ENCODE data around the gene AGTR1. TPM values are rescaled to one million over a fixed set of nuclear protein-coding genes. Genes with fewer than 3 reads are reported as not detected.

AGTR1 gene
- total RNA-seq, 1 donor from 2014 or later = not detected

DNA sequence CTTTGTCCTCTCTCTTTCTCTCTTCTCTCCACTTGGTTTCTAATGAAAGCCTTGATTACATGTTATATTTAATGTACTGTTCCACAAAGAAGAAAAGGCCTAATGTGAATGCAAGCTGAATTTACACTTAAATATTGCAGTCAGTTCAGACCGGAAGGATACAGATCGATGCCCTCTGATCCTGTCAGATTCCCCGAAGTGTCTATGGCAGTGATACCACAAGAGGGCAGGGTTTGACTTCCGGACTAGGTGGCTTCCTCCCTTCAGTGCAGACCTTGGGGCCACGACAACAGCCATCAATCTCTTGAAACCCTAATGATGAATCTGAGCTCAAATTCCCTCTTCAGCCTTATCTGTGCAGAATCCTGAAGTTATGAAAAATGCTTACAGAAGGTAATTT lies 29.5 kb downstream of the AGTR1 start:
- Mint-ChIP-seq H3K36me3 (no peaks in the 10 kb centered on the region), H3K9me3 (no peaks in the 10 kb centered on the region), H3K4me3 (no peak overlapping the region), H3K4me1 (peaks cover 15% of the 10 kb centered on the region), H3K27me3 (ENCODE audit: insufficient read depth, low read depth) (no peaks in the 10 kb centered on the region), H3K27ac (peak overlapping the region; percentile 84)
- Histone ChIP-seq H3K4me1 (no peaks in the 10 kb centered on the region), H3K27ac (no peak overlapping the region), H2AFZ (replicated peaks) (peak overlapping the region; percentile 36), H3K79me2 (ENCODE audit: low read depth) (no peaks in the 10 kb centered on the region), H3K4me2 (no peak overlapping the region), H3F3A (ENCODE audit: low read depth) (no peaks in the 10 kb centered on the region), H3K36me3 (no peaks in the 10 kb centered on the region), H3K27me3 (no peaks in the 10 kb centered on the region), H3K4me3 (no peak overlapping the region), H3K9ac (no peak overlapping the region), H3K9me3 (ENCODE audit: low read depth) (no peaks in the 10 kb centered on the region), H4K20me1 (ENCODE audit: low read depth) (no peaks in the 10 kb centered on the region)
- DNase-seq (ENCODE audit: low spot score) = peak; percentile 77
- TF ChIP-seq, protein P1, sequence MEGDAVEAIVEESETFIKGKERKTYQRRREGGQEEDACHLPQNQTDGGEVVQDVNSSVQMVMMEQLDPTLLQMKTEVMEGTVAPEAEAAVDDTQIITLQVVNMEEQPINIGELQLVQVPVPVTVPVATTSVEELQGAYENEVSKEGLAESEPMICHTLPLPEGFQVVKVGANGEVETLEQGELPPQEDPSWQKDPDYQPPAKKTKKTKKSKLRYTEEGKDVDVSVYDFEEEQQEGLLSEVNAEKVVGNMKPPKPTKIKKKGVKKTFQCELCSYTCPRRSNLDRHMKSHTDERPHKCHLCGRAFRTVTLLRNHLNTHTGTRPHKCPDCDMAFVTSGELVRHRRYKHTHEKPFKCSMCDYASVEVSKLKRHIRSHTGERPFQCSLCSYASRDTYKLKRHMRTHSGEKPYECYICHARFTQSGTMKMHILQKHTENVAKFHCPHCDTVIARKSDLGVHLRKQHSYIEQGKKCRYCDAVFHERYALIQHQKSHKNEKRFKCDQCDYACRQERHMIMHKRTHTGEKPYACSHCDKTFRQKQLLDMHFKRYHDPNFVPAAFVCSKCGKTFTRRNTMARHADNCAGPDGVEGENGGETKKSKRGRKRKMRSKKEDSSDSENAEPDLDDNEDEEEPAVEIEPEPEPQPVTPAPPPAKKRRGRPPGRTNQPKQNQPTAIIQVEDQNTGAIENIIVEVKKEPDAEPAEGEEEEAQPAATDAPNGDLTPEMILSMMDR (IDR thresholded peaks at IDR 0.05) = peak; percentile 73
- no peak for TF ChIP-seq EZH2phosphoT487 (IDR thresholded peaks at IDR 0.05)

DNA sequence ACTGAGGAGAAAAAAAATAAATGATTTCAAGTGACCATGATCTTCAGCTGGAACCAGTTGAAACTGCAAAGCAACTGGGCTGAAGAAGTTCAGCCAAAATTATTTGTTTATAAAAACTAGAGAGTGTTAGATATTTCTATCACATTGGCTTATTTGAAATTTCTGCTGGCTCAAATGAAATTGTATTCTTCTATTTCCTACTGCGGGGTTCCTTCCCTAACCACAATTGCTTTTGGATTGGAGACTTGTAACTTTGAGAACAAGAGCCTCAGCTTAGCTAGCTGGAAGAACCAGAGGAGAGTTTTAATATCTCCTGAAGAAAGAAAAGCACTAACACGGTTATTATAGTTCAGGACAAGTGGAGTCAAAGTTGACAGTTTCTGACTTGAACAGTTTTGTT lies 31.1 kb downstream of the AGTR1 start:
- Mint-ChIP-seq H3K27me3 (ENCODE audit: insufficient read depth, low read depth) (peaks cover 2% of the 10 kb centered on the region), H3K27ac (no peak overlapping the region), H3K4me3 (no peak overlapping the region), H3K4me1 (peaks cover 12% of the 10 kb centered on the region), H3K9me3 (no peaks in the 10 kb centered on the region), H3K36me3 (no peaks in the 10 kb centered on the region)
- H3K36me3 ChIP-seq = no peaks in the 10 kb centered on the region
- H3K79me2 ChIP-seq (ENCODE audit: low read depth) = no peaks in the 10 kb centered on the region
- no peak overlapping the region for H3K4me3 ChIP-seq
- no peak overlapping the region for H3K9ac ChIP-seq
- H4K20me1 ChIP-seq (ENCODE audit: low read depth) = no peaks in the 10 kb centered on the region
- H3K4me2 ChIP-seq = no peak overlapping the region
- no peaks in the 10 kb centered on the region for H3K4me1 ChIP-seq
- no peak overlapping the region for H3K27ac ChIP-seq
- H3K27me3 ChIP-seq = no peaks in the 10 kb centered on the region
- no peaks in the 10 kb centered on the region for H3K9me3 ChIP-seq (ENCODE audit: low read depth)
- TF ChIP-seq, protein P1 (IDR thresholded peaks at IDR 0.05) = no peak
- TF ChIP-seq EZH2phosphoT487 (IDR thresholded peaks at IDR 0.05) (no peak), EZH2 (IDR thresholded peaks at IDR 0.05) (no peak)
- no peak overlapping the region for H2AFZ ChIP-seq (replicated peaks)
- H3F3A ChIP-seq (ENCODE audit: low read depth) = no peaks in the 10 kb centered on the region
- no peak for DNase-seq (ENCODE audit: low spot score)

DNA sequence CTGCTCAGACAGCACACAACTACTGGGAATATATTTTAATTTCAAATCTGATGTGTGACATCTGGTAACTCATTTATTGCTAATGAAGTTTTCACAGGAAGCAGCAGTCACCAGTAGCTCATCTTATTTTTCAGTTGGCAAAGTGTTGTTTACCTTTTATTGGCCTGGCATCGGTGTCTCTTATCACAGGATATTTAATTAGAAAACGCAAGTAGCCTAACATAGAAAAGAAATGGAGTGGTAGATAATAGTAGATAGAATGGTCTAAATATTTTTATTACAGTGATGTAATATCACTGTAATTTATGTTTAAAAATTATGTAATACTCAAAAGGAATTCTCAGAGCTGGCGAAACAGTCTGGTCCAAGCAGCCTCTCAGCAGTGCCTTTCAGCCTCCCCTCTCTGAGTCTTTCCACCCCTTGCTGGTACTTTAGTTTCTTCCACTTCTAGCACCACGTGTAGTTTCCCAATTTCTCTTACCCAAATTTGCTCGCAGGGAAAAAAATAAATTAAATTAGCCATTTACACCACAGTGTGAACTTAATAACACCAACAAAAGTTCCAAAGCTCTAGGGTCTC lies 31.9 kb downstream of the AGTR1 start:
- Mint-ChIP-seq H3K4me1 (peaks cover 12% of the 10 kb centered on the region), H3K4me3 (no peak overlapping the region), H3K9me3 (no peaks in the 10 kb centered on the region), H3K36me3 (no peaks in the 10 kb centered on the region), H3K27me3 (ENCODE audit: insufficient read depth, low read depth) (peaks cover 2% of the 10 kb centered on the region), H3K27ac (no peak overlapping the region)
- no peak for TF ChIP-seq EZH2 (IDR thresholded peaks at IDR 0.05)
- Histone ChIP-seq H3K36me3 (no peaks in the 10 kb centered on the region), H3K79me2 (ENCODE audit: low read depth) (no peaks in the 10 kb centered on the region), H3K27ac (no peak overlapping the region), H3K9me3 (ENCODE audit: low read depth) (no peaks in the 10 kb centered on the region), H3K9ac (no peak overlapping the region), H3K4me1 (no peaks in the 10 kb centered on the region), H4K20me1 (ENCODE audit: low read depth) (no peaks in the 10 kb centered on the region), H3K4me3 (no peak overlapping the region), H3K4me2 (no peak overlapping the region), H2AFZ (replicated peaks) (no peak overlapping the region), H3K27me3 (no peaks in the 10 kb centered on the region), H3F3A (ENCODE audit: low read depth) (no peaks in the 10 kb centered on the region)
- DNase-seq (ENCODE audit: low spot score) = no peak

DNA sequence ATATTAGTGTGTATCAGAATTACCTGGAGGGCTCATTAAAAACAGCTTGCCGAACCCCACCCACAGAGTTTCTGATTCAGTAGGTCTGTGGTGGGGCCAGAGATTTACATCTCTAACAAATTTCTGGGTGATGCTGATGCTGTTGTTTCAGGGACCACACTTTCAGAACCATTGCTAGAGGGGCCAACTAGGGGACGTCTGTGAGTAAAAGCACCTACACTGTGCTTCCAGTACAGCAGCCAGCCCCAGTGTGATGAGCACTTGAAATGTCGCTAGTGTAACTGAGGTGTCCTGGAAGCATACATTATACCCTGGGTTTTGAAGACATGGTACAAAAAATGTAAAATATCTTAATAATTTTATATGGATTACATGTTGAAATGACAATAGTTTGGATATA lies 33.0 kb downstream of the AGTR1 start:
- H3K4me2 ChIP-seq = no peak overlapping the region
- H3K9me3 ChIP-seq (ENCODE audit: low read depth) = no peaks in the 10 kb centered on the region
- H3F3A ChIP-seq (ENCODE audit: low read depth) = no peaks in the 10 kb centered on the region
- no peaks in the 10 kb centered on the region for H3K79me2 ChIP-seq (ENCODE audit: low read depth)
- Mint-ChIP-seq H3K9me3 (no peaks in the 10 kb centered on the region), H3K27ac (no peak overlapping the region), H3K4me1 (peaks cover 17% of the 10 kb centered on the region), H3K27me3 (ENCODE audit: insufficient read depth, low read depth) (peaks cover 2% of the 10 kb centered on the region), H3K4me3 (no peak overlapping the region), H3K36me3 (no peaks in the 10 kb centered on the region)
- H3K36me3 ChIP-seq = no peaks in the 10 kb centered on the region
- no peaks in the 10 kb centered on the region for H3K4me1 ChIP-seq
- H4K20me1 ChIP-seq (ENCODE audit: low read depth) = no peaks in the 10 kb centered on the region
- no peak overlapping the region for H2AFZ ChIP-seq (replicated peaks)
- no peak overlapping the region for H3K9ac ChIP-seq
- DNase-seq (ENCODE audit: low spot score) = no peak
- no peak overlapping the region for H3K27ac ChIP-seq
- H3K27me3 ChIP-seq = no peaks in the 10 kb centered on the region
- H3K4me3 ChIP-seq = no peak overlapping the region
- TF ChIP-seq EZH2phosphoT487 (IDR thresholded peaks at IDR 0.05) (no peak), EZH2 (IDR thresholded peaks at IDR 0.05) (no peak)
- TF ChIP-seq, protein P1 (IDR thresholded peaks at IDR 0.05) = no peak

Data from neural progenitor cell (in vitro differentiated cells).